ENCODE measurements around the gene ABHD14A.

ABHD14A gene

DNA sequence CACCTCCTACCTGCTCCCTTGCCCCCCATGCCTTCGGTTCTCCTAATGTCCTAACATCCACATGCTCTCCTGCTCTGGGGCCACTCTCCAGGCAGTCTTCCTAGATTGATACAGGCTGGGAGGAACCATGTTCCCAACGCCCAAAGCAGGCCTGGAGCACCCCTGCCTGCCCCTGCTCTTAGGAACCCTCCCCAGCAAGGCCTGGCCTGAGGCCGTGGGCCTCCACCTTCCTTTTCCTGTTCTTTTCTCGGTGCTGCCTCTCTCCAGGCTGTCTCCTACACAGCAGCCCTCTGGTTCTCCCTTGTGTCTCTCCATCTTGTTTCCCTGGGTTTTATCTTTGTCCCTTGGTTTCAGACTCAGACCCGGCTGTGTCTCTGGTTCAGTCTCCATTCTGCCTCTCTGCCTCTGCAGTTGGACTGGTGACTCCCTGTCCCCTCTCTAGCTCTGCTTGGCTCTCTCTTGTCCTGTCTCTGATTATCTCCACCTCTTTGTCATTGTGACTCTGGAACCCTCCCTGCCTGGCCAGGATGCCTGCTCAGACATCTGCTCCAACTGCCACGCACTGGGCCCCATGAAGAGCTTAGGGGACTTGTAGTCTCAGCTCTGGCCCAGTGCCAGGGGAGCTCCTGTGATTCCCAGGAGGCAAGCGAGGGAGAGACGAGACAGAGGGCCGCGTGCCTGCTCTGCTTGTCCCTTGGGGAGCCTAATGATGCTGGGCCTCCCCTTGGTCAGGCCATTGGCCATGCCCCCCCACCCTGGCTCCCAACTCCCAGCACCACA, 46.8 kb downstream of the ABHD14A start:
- no peak for DNase-seq

DNA sequence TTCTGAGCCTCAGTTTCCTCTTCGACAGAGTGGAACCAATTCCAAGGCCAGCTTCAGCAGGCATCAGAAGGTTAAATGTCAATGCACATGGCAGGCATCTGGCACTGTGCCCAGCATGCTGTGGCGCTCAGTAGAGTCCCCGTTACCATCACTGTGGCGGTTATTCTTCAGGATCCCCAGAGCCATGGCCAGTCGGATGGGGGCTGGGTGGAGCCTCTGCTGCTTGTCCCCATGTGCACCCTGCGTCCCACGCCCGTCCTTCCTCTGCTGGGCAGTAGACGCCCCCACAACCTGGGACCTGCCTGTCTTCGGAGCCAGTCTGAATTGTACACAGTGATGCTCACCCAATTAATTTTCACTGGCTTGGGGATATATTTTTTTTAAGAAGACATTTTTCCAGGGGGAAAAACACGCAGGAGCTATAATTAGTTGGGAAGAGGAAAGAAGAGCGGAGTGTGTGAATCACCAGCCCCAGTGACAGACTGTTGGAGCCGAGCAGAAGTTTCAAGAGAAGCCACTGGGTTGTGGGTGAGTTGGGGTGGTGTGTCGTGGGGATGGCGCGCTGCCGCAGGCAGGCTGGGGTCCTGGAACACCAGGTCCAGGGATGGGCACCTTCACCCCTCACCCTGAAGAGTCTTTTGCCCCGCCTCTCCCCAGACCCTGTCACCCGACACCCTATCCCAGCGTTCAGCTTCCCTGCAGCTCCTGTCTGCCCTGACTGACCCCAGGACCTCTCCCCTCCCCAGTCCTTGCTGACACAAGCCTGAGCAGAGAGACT, 47.6 kb downstream of the ABHD14A start:
- no peak for DNase-seq

DNA sequence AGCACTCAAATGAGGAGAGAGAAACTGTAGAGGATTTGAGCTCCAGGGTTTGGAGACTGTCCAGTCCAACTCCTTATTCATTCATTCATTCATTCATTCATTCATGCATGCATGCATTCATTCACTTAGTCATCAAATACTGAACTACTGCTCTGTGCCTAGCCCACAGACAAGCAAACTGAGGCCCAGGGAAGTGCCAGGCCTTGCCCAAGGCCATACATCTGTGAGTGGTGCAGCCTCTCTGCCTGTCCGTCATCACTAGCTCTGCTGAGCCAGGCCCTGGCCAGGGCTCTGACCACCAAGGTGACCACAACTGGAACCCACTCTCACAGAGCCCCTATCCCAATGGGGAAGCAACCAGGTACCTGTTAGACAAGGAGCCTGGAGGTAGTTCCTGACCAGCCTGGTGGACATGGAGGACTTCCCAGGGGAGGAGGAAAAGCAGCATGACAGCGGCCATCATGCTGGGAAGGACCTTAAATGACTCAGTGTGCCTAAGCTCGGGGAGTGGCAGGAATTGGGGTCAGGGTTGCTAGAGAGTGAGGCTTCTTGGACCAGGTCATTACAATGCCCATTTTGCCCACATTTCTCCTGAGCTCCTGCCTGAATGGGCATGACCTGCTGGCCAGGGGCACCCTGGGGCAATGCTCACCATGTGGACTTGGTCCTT, 48.4 kb downstream of the ABHD14A start:
- DNase-seq, result no peak

DNA sequence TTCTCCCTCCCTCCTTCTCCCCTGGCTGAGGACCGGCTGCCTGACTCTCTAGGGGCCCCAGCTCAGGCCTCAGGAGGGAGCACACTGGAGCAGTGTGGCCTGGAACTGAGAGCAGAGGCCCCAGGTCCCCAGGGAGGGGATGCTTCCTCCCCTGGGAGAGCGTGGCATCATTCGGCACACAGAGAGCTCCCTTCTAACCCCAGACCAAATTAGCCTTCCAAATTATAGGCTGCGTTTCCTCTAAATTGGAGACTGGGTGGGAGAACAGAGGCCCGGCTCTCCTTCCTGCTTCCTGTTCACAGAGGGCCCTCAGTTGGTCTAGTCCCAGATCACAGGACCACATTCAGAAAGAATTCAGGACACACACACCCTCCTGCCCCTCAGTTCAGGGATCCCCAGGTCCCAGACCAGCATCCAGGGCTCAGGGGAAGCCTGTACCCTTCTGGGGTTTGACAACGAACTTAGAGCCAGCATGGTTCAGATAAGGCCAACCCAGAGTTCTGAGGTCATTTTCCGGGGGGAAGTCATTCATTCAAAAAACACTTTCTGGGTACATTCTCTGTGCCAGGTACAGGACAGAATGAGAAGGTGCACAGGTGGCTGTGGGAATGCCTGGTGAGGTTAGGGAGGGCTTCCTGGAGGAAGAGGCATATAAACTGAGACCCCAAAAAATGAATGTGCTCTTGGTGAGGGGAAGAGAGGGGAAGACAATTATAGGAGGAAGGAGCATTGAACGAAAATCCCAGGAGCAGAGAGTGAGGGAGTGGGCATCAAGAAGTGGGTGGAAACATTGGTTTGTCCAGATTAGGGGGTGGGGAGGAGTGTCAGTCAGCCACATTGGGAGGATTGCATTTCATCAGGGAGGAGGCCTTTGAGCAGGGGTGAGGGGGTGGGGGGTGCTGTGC, 49.2 kb downstream of the ABHD14A start:
- no peak for DNase-seq

DNA sequence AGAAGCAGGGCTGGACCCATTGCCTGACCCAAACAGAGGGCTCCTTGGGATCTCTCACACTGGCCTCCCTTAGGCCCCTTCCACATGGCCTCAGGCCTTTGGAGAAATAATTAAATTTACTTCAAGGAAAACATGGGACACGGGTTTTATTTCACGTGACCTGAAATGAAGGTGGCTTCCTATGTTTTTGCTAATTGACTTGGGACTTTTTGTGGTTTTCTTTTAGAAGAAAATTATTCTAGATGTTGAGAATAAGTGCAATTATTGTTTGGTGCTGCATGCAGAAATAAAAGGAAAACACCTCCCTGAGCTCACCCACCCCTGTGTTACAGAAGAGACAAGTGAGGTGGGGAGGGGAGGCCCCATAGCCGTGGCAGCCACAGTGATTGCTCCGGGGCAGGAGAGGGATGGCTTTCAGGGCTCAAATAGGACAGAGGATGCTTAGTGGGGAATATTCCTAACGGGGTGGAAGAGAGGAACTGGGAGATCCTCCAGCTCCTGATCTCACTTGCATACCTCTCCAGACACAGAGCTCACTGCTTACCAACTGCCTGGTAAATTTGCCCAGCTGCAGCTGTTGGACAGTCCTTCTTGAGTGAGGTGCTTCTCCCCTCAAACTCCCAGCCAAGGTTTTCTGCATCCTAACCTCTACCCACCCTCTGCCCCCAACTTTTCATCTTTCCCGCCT, 50.0 kb downstream of the ABHD14A start:
- no peak for DNase-seq

DNA sequence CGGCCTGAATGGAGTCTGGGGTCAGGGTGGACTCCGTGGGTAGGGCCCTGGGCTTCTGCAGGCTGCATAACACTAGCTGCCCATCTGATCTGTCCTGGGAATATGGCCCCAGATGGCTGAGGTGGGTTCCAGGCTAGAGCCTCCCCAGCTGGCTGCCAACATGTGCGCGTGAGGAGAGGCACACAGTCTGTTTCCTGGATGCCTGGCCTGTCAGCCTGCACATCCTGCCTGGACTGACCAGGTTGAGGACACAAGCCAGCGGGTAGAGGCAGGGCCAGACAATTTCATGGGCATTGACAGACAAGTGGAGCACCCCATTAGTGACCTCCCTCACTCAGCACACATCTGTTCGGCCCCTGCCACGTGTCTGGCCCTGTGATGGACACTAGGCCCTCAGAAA, 50.6 kb downstream of the ABHD14A start:
- DNase-seq, result no peak

DNA sequence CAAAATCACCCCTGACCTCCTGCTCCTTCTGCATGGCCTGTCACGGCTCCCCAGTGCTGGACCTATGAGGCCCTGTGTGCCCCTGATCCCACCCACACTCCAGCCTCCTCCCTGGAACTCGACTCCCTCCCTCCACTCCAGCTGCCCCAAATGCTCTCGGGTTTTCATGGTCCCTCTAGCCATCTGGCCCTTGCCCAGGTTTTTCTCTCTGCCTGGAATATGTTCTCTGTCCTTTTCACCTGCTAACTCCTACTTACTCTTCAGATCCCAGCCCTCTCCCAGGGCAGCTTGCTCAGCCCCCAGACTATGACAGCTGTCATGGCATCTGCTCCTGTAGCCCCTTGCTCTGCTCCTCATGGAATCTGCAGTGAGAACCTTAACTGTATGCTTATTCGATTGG, 51.2 kb downstream of the ABHD14A start:
- DNase-seq, result no peak

DNA sequence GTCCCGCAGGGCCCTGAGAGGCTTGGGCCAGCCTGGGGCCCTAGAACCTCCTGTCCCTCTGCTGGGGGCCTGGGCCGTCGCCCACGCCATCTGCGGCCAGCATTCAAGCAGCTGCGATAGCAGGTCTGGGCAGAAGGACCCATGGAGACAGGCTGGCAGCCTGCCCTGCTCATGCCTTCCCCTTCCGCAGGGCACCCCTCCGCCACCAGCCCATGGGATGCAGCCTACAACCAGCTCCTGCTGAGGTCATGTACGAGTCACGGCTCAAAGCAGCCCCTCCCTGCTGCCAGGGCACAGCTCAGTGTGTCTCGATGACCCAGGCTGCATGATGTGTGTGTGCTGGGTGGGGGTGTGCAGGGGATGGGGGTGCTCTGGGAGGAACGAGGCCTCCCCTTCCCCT, 53.7 kb downstream of the ABHD14A start:
- DNase-seq, result no peak

DNA sequence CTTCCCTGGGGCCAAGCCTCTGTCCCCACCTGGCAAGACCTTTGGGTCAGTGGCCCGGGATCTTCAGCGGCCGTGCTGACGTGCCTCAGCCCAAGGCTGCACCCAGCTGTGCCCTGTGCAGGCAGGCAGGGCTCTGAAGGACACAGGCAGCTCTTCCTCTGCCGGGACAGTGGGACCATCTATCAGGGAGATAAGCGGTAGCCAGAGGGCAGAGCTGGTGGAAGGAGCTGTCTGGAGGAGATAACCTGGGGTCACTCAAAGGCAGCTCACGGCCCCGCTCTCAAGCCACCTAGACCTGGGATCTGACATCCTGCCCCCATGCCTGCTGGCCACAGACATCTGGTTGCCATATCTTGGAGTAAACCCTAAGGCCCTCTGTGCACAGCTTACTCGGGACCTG, 54.2 kb downstream of the ABHD14A start:
- DNase-seq, result no peak

DNA sequence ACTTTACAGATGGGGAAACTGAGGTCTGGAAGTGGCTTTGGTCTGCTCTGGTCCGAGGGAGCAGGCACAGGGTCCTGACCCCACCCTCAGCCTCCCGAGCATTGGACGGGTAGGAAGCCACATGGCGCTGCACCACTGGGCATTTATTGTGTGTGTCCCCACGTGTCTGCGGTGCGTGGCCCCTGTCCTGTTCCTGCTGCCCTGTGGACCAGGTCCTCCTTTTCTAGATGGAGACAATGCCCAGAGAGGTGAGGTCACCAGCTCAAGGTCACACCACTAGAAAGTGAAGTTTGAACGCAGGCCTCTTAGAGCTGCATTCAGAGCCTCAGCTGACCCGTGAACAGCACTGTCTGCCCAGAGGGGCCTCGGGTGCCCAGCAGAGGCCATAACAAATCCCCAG, 54.7 kb downstream of the ABHD14A start:
- no peak for DNase-seq

All from activated CD8-positive, alpha-beta memory T cell treated with anti-CD3 and anti-CD28 coated beads, Interleukin-2, amount 50 U/mL, for 4 hours (primary cell).